ENCODE data around the gene CDON. TPM values are rescaled to one million over a fixed set of nuclear protein-coding genes. Genes with fewer than 3 reads are reported as not detected.

Gene CDON
- total RNA-seq, 2 donors from 2014 or later, result 5.6 to 7.3 TPM

DNA sequence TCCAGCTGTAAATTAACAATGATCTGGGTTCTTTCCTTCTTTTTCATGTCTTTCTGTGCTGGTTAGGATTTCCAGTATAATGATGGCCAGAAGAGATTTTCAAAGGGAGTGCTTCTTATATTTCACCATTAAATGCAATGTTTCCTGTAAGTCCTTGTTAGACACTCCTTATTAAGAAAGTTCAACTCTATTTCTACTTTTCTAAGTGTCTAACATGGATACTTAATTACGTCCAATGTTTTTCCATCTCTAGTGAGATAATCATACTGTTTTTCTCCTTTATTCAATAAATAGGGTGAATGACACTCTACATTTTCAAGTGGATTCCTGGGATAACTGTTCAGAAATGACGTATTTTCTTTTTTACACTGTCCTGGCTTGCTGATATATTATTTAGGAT, 49.8 kb downstream of the CDON start:
- Histone ChIP-seq H3K4me3 (no peak overlapping the region), H3K4me1 (no peaks in the 10 kb centered on the region), H3K9me3 (no peaks in the 10 kb centered on the region), H3K36me3 (replicated peaks in 1 of 2; ENCODE audit: insufficient read depth in 1 of 2, low read depth in 2 of 2) (no peaks in the 10 kb centered on the region), H3K27me3 (no peaks in the 10 kb centered on the region), H3K27ac (no peak overlapping the region)
- intact Hi-C loops (cut with DNase I), result no loop called here
- no peak for TF ChIP-seq POLR2A (IDR thresholded peaks at IDR 0.05)
- TF ChIP-seq, protein P1, sequence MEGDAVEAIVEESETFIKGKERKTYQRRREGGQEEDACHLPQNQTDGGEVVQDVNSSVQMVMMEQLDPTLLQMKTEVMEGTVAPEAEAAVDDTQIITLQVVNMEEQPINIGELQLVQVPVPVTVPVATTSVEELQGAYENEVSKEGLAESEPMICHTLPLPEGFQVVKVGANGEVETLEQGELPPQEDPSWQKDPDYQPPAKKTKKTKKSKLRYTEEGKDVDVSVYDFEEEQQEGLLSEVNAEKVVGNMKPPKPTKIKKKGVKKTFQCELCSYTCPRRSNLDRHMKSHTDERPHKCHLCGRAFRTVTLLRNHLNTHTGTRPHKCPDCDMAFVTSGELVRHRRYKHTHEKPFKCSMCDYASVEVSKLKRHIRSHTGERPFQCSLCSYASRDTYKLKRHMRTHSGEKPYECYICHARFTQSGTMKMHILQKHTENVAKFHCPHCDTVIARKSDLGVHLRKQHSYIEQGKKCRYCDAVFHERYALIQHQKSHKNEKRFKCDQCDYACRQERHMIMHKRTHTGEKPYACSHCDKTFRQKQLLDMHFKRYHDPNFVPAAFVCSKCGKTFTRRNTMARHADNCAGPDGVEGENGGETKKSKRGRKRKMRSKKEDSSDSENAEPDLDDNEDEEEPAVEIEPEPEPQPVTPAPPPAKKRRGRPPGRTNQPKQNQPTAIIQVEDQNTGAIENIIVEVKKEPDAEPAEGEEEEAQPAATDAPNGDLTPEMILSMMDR (IDR thresholded peaks at IDR 0.05), result no peak
- 87 to 92% methylated on average over 2 of the region's 2 CpGs for WGBS, 2 donors
- no peak for ATAC-seq
- no peak for DNase-seq

DNA sequence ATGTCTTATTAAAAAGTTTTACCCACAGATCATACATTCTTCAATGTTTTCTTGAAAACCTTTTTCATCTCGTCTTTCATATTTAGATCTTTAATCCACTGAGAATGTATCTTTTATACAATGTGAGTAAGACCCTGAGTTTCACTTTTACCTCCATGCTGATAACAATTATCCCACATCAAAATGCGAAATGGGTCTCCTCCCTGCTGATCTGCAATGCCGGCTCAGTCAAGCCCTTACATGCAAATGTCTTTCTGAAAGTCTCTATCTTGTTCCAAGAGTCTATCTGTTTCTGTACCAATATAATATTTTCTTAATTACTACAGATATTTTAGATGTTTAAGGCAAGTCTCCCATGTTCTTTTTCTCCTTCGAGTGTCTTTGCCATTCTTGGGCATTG, 50.9 kb downstream of the CDON start:
- 80 to 82% methylated on average over 4 of the region's 4 CpGs for WGBS, 2 donors
- no peaks in the 10 kb centered on the region for H3K27me3 ChIP-seq
- H3K4me1 ChIP-seq, result no peaks in the 10 kb centered on the region
- no peak overlapping the region for H3K27ac ChIP-seq
- TF ChIP-seq, protein P1 (IDR thresholded peaks at IDR 0.05), result no peak
- no peak for TF ChIP-seq POLR2A (IDR thresholded peaks at IDR 0.05)
- intact Hi-C loops (cut with DNase I), result no loop called here
- H3K9me3 ChIP-seq, result no peaks in the 10 kb centered on the region
- DNase-seq (no peak), ATAC-seq (no peak)
- H3K36me3 ChIP-seq (replicated peaks in 1 of 2; ENCODE audit: insufficient read depth in 1 of 2, low read depth in 2 of 2), result no peaks in the 10 kb centered on the region
- H3K4me3 ChIP-seq, result no peak overlapping the region

DNA sequence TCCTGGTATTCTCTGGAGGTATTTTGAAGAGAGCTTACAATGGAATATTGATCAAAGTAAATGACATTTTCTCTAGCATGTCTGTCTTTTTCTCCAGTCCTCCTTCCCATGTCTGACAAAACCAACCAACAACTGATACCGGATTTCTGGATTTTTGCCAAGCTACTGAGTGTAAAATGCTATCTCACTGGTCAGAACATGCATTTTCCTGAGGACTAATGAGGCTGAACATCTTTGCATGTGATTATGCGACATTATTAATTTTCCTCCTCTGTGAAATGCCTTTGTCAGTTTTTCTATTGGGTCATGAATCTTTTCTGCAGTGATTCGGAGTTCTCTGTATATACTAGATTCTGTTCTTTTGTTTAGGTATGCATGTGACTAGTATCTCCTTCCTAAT, 51.4 kb downstream of the CDON start:
- Histone ChIP-seq H3K4me3 (no peak overlapping the region), H3K27ac (no peak overlapping the region), H3K9me3 (no peaks in the 10 kb centered on the region), H3K36me3 (replicated peaks in 1 of 2; ENCODE audit: insufficient read depth in 1 of 2, low read depth in 2 of 2) (no peaks in the 10 kb centered on the region), H3K27me3 (no peaks in the 10 kb centered on the region), H3K4me1 (no peaks in the 10 kb centered on the region)
- intact Hi-C loops (cut with DNase I), result no loop called here
- no peak for DNase-seq
- no peak for ATAC-seq
- WGBS, 2 donors, result 57 to 68% methylated on average over 3 of the region's 3 CpGs
- TF ChIP-seq POLR2A (IDR thresholded peaks at IDR 0.05), result no peak
- TF ChIP-seq, protein P1 (IDR thresholded peaks at IDR 0.05), result no peak

DNA sequence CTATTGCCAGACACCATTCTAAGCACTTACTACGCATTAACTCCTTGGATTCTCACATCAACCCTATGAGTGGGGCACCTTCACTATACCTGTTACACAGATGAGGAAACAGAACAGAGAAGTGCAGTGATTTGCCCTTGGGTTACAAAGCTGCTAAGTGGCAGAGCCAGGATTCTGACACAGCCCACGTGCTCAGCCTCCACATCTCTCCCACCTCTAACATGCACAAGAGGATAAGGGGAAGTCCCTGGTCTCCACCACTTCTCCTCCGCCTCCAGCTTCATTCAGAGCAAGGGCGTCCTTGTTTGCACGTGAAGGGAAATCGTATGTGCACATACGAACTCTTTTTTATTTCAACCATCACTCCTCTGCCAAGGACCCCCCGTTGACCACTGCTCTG, 53.7 kb downstream of the CDON start:
- intact Hi-C loops (cut with DNase I), result no loop called here
- ATAC-seq (no peak), DNase-seq (no peak)
- Histone ChIP-seq H3K9me3 (no peaks in the 10 kb centered on the region), H3K27ac (no peak overlapping the region), H3K36me3 (replicated peaks in 1 of 2; ENCODE audit: insufficient read depth in 1 of 2, low read depth in 2 of 2) (no peaks in the 10 kb centered on the region), H3K27me3 (no peaks in the 10 kb centered on the region), H3K4me3 (no peak overlapping the region), H3K4me1 (no peaks in the 10 kb centered on the region)
- TF ChIP-seq POLR2A (IDR thresholded peaks at IDR 0.05), result no peak
- TF ChIP-seq, protein P1 (IDR thresholded peaks at IDR 0.05), result no peak
- 78 to 82% methylated on average over 8 of the region's 8 CpGs for WGBS, 2 donors

DNA sequence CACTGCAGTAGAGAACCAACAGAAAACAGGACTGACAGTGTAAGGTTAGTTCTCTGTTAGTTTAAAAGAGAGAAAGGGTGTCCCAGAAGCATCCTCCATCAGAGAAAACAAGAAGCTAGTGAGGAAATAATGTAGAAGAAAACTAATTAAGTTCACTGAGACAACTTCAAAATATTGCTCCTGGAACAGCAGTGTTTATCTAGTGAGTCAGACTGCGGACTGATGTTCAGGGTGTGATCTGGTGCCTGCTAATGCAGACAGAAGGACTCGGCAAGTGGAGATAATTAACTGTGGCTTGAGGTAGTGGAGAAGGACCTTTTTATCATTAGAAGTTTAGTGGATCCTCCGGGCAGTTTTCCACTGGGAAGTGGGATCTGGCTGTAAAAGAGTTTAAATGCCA, 55.4 kb downstream of the CDON start:
- no peak for ATAC-seq

More for the DNA sequence above, 55.4 kb downstream of the CDON start:
- DNase-seq, result no peak
- no peaks in the 10 kb centered on the region for H3K27me3 ChIP-seq
- no peaks in the 10 kb centered on the region for H3K4me1 ChIP-seq
- intact Hi-C loops (cut with DNase I), result no loop called here
- no peak overlapping the region for H3K4me3 ChIP-seq
- H3K9me3 ChIP-seq, result no peaks in the 10 kb centered on the region
- no peak for TF ChIP-seq POLR2A (IDR thresholded peaks at IDR 0.05)
- TF ChIP-seq, protein P1 (IDR thresholded peaks at IDR 0.05), result no peak
- H3K27ac ChIP-seq, result no peak overlapping the region
- H3K36me3 ChIP-seq (replicated peaks in 1 of 2; ENCODE audit: insufficient read depth in 1 of 2, low read depth in 2 of 2), result no peaks in the 10 kb centered on the region
- 54 to 71% methylated on average over 3 of the region's 3 CpGs for WGBS, 2 donors

Data from body of pancreas (tissue), 4 donors.